Stimulated activated CD8-positive, alpha-beta memory T cell treated with anti-CD3 and anti-CD28 coated beads, Interleukin-4, amount 100 ng/mL, for 4 hours (primary cell): Measurements from ENCODE around the gene HECTD1.
"Not testable (repeated sequence)": the region's sequence is repeated elsewhere in the genome, so short reads cannot be mapped to it uniquely, and the experiment has no call there.

Source experiments
- DNase-seq, 2 donors: peaks; one replicate each; pipeline ENCODE4 v3.0.0-alpha.2; 2020; ENCODE audit warnings: low read depth in 2 of 2, low spot score in 1 of 2

The HECTD1 gene

GRCh38 chr14:31228533-31228932, 20.9 kb upstream of the HECTD1 start:
- DNase-seq = no peak

- DNase-seq = no peak
These were observed 17.2 kb upstream of the HECTD1 start for GRCh38 chr14:31224808-31225207.

GRCh38 chr14:31223331-31223730, 15.7 kb upstream of the HECTD1 start:
- DNase-seq = no peak

DNA sequence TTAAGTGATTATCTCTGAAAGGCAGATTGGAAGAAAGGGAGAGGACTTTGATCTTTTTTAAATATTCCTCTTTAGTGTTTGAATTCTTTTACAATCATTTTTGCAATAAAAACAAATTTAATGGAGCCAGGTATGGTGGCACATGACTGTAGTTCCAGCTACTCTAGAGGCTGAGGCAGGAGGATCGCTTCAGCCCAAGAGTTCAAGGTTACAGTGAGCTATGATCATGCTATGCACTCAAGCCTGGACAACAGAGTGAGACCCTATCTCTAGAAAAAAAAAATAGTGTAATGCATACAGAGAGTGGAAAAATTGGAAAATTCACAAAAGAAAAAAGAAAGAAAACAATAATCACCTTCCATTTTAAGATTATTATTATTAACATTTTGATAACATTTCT, 15.2 kb upstream of the HECTD1 start:
- no peak for DNase-seq

DNA sequence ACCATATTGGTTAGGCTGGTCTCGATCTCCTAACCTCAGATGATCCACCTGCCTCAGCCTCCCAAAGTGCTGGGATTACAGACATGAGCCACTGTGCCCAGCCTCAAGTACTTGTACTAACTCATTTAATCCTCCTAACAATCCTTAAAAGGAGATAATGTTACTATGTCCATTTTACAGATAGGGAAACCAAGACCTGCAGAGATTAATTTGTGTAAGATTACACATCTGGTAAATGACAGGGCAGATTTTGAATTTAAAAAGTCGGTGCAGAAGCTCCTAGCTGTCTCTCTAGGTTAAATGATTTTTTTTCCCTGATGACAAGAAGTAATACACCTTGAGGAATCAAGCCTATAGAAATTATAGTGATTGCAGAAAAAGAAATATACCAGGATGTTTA, 13.7 kb upstream of the HECTD1 start:
- no peak for DNase-seq

DNA sequence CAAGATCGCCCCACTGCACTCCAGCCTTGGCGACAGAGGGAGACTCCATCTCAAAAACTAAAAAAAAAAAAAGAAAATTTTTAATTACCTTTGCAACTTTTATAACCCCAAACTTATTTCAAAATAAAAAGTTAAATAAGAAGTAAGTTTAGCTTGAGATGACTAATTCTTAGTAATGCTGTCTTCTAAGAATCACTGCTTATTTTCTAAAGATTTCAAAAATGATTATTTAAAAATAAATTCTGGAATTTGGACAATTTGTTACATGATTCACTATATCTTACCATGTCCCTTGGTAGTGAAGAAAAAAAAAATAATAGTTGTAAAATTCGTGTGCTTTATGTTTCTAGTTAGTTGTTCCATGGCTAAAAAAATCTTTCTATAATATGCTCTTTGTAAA, 11.6 kb upstream of the HECTD1 start:
- no peak for DNase-seq

DNA sequence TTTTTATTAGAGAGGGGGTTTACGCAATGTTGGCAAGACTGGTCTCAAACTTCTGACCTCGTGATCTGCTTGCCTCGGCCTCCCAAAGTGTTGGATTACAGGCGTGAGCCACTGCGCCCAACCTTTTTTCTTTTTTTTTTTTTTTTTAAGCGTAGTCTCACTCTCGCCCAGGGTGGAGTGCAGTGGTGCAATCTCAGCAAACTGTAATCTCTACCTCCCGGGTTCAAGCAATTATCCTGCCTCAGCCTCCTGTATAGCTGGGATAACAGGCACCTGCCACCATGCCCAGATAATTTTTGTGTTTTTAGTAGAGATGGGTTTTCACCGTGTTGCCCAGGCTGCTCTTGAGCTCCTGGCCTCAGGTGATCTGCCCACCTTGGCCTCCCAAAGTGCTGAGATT, 8.8 kb upstream of the HECTD1 start:
- DNase-seq = no peak

GRCh38 chr14:31212893-31213292, 5.3 kb upstream of the HECTD1 start:
- DNase-seq = no peak

- no peak for DNase-seq
These were observed 2.0 kb upstream of the HECTD1 start for GRCh38 chr14:31209605-31210004.

DNA sequence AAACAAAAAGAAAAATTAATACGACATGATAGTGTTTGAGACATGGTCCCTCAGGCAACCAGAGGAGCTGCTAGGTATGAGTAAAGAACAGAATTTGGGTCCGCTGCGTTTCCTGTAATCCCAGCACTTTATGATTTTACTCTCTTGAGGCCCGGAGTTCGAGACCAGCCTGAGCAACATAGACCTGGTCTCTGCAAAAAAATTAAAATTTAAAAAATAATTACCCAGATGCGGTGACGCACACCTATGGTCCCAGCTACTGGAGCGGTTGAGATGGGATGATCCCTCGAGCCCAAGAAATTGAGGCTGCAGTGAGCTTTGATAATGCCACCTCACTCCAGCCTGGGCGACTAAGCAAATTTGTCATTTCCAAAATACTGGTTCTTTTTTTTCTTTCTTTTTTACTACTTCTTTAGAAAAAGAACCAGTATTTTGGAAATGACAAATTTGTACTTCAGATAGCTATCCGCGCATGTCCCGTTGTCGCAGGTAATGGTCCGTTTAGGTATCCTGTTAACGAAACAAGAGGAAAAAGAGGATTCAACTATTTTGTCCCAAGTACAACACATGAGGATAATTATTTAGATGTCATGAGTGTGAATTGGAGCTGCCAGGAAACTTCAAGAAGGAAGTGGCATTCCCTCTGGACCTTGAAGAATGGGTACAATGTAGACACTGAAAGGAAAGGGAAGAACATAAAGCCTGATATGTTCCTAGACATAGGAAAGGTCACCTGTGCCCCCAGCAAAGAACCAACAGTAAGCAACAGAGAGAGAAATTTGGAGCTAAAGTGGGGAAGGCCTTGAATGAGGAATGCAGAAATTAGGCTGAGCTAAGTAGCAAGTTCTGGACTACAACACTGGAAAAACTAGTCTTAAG, 1.2 kb upstream of the HECTD1 start:
- DNase-seq = no peak

DNA sequence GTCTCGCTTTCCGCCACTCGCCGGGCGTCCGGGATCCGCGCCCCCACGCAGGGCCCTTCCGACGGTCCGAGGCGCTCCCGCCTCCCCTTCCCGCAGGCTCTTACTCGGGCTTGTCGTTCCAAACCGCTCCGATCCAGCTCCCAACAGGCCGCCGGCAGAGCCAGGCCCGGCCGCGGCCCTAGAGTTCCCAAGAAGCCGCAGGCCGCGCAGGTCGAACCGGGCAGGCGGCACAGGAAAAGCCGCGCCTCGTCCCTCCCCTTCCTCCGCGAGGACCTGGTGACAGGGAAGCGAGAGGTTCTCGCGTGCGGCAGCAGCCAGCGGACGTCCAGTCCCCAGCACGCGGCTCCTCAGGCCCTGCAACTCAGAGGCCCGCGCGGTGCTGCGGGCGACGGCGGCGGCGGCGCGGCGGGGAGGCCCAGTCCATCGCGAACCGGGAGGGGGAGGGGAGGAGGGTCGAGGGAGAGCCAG, 272 bp downstream of the HECTD1 start:
- DNase-seq = no peak

GRCh38 chr14:31206536-31207286, 882 bp downstream of the HECTD1 start:
- peak; percentile 4 to 12 for DNase-seq

- no peak for DNase-seq
These were observed 1.7 kb downstream of the HECTD1 start for GRCh38 chr14:31205681-31206535.

GRCh38 chr14:31204593-31205534, 2.7 kb downstream of the HECTD1 start:
- no peak for DNase-seq

- not testable (repeated sequence) for DNase-seq
These were observed 3.5 kb downstream of the HECTD1 start for GRCh38 chr14:31203899-31204592.

- DNase-seq = no peak
These were observed 4.2 kb downstream of the HECTD1 start for GRCh38 chr14:31203414-31203742.

DNA sequence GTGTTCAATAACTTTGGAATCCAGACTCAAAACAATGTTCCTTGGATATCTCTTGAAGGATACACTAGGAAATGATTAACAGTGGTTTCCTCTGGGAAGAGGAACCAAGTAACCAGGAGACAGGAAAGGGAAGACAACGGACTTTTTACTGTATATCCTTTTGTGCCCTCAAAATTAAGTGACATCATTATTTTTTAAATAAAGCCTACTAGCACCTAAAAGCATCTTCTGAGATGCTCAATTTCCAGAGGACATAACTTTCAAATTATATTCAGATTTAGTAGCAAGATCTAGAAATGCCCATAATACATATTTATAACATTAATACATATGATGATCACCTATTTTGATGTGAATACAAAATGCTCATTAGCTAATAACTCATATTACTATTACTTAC, 6.5 kb downstream of the HECTD1 start:
- no peak for DNase-seq

- no peak for DNase-seq
These were observed 6.9 kb downstream of the HECTD1 start for GRCh38 chr14:31200702-31200990.

GRCh38 chr14:31197671-31198070, 9.9 kb downstream of the HECTD1 start:
- no peak for DNase-seq
